ENCODE results near the gene NR2C1.
"Not testable (repeated sequence)": the region's sequence is repeated elsewhere in the genome, so short reads cannot be mapped to it uniquely, and the experiment has no call there.

Gene NR2C1

GRCh38 chr12:95072900-95073697 lies at the start of gene NR2C1:
TSS of gene NR2C1 (minus strand) at chr12:95073618. CDS start at chr12:95067384, 6,234 bp downstream.
- peak; percentile 94 for DNase-seq (ENCODE audit: low spot score)

- no peak for DNase-seq (ENCODE audit: low spot score)
These were observed 45.4 kb upstream of the NR2C1 start for GRCh38 chr12:95118788-95119179.

- no peak for DNase-seq (ENCODE audit: low spot score)
These were observed 44.8 kb upstream of the NR2C1 start for GRCh38 chr12:95118138-95118787.

- peak; percentile 62 for DNase-seq (ENCODE audit: low spot score)
These were observed 43.8 kb upstream of the NR2C1 start for GRCh38 chr12:95117178-95117599.

GRCh38 chr12:95116773-95117172 lies 43.4 kb upstream of the NR2C1 start:
- peak; percentile 10 for DNase-seq (ENCODE audit: low spot score)

- no peak for DNase-seq (ENCODE audit: low spot score)
These were observed 42.9 kb upstream of the NR2C1 start for GRCh38 chr12:95116341-95116740.

GRCh38 chr12:95115641-95116040 lies 42.2 kb upstream of the NR2C1 start:
- DNase-seq (ENCODE audit: low spot score), result no peak

- no peak for DNase-seq (ENCODE audit: low spot score)
These were observed 41.5 kb upstream of the NR2C1 start for GRCh38 chr12:95114766-95115405.

- no peak for DNase-seq (ENCODE audit: low spot score)
These were observed 33.9 kb upstream of the NR2C1 start for GRCh38 chr12:95107362-95107761.

- no peak for DNase-seq (ENCODE audit: low spot score)
These were observed 32.1 kb upstream of the NR2C1 start for GRCh38 chr12:95105540-95105939.

- DNase-seq (ENCODE audit: low spot score), result no peak
These were observed 31.6 kb upstream of the NR2C1 start for GRCh38 chr12:95104919-95105452.

GRCh38 chr12:95102916-95103671 lies 29.7 kb upstream of the NR2C1 start:
- DNase-seq (ENCODE audit: low spot score), result peak; percentile 93

GRCh38 chr12:95101957-95102356 lies 28.5 kb upstream of the NR2C1 start:
- DNase-seq (ENCODE audit: low spot score), result not testable (repeated sequence)

- no peak for DNase-seq (ENCODE audit: low spot score)
These were observed 27.1 kb upstream of the NR2C1 start for GRCh38 chr12:95100264-95101190.

GRCh38 chr12:95099270-95099790 lies 25.9 kb upstream of the NR2C1 start:
- DNase-seq (ENCODE audit: low spot score), result no peak

- no peak for DNase-seq (ENCODE audit: low spot score)
These were observed 23.4 kb upstream of the NR2C1 start for GRCh38 chr12:95096852-95097251.

GRCh38 chr12:95096378-95096777 lies 23.0 kb upstream of the NR2C1 start:
- no peak for DNase-seq (ENCODE audit: low spot score)

- not testable (repeated sequence) for DNase-seq (ENCODE audit: low spot score)
These were observed 22.4 kb upstream of the NR2C1 start for GRCh38 chr12:95095866-95096265.

- DNase-seq (ENCODE audit: low spot score), result no peak
These were observed 16.0 kb upstream of the NR2C1 start for GRCh38 chr12:95089462-95089861.

- DNase-seq (ENCODE audit: low spot score), result no peak
These were observed 15.0 kb upstream of the NR2C1 start for GRCh38 chr12:95088379-95088778.

GRCh38 chr12:95085612-95086011 lies 12.2 kb upstream of the NR2C1 start:
- DNase-seq (ENCODE audit: low spot score), result peak; percentile 33

Measured in activated CD4-positive, alpha-beta T cell treated with anti-CD3 and anti-CD28 coated beads, Interleukin-2, Interleukin-4, amounts not matched to agents 100 ng/mL and 50 ng/mL, durations not matched to agents 16 hours and 8 hours (primary cell).